Esophagus squamous epithelium (tissue), 4 donors: ENCODE results near the gene MYO16.

Experiments used
- CTCF ChIP-seq, 6 experiments: fragments of 450-650 bp in 4 of 6; fragments of 200-600 bp in 2 of 6; sonication (generic) in 2 of 6; IDR thresholded peaks; one replicate each; pipeline ENCODE4 v1.5.1; 2016 to 2019; ENCODE audit warnings: antibody characterized with exemption in 6 of 6, mild to moderate bottlenecking in 4 of 6, moderate library complexity in 4 of 6
- POLR2A ChIP-seq, 4 donors: fragments of 450-650 bp; IDR thresholded peaks; one replicate each; pipeline ENCODE4 v1.6.1; 2017; ENCODE audit warnings: antibody characterized with exemption in 4 of 4, mild to moderate bottlenecking in 4 of 4, moderate library complexity in 3 of 4

GRCh38 chr13:109214393-109214792 lies 585.0 kb downstream of the MYO16 start:
- TF ChIP-seq POLR2A (IDR thresholded peaks at IDR 0.05) (no peak), CTCF (IDR thresholded peaks at IDR 0.05) (no peak)
